ENCODE data around the gene ELMO1.

ELMO1 gene

DNA sequence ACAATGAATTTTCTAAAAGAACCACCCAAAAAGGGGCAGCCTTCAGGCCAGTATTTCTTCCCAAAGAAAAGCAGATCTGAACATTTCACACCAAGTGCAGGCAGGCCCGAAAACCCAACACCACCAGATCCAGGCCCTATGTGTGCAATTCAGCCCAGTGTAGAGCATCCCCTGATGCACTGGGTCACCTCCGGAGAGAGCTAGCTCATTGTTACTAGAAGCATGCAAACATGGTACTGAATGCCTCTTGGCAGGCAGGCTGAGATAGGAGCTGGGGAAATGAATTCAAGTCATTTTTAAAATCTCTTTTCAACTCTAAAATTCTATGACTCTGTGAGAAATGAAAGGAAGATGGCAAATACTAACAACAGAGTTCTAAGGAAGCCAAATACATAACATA, 174.8 kb downstream of the ELMO1 start:
- ChIA-PET POLR2A (no interaction called here), CTCF (no interaction called here)
- no peak for DNase-seq (ENCODE audit: extremely low spot score)
- TF ChIP-seq CTBP1 (IDR thresholded peaks at IDR 0.05; ENCODE audit: borderline replicate concordance), result no peak
- TF ChIP-seq HDGF (IDR thresholded peaks at IDR 0.05; ENCODE audit: borderline replicate concordance), result no peak
- no peak for TF ChIP-seq FOXA1 (IDR thresholded peaks at IDR 0.05)
- no peak for TF ChIP-seq ZNF384 (IDR thresholded peaks at IDR 0.05)
- TF ChIP-seq FOXK2 (IDR thresholded peaks at IDR 0.05), result no peak
- TF ChIP-seq TARDBP (IDR thresholded peaks at IDR 0.05), result no peak
- no peak for TF ChIP-seq ARNT (IDR thresholded peaks at IDR 0.05)
- no peak for TF ChIP-seq SUZ12 (IDR thresholded peaks at IDR 0.05)
- TF ChIP-seq SP1 (IDR thresholded peaks at IDR 0.05), result no peak
- TF ChIP-seq L3MBTL2 (conservative IDR thresholded peaks at IDR 0.05), result no peak
- no peak for TF ChIP-seq FOXM1 (IDR thresholded peaks at IDR 0.05; ENCODE audit: borderline replicate concordance)
- no peak for TF ChIP-seq LEF1 (IDR thresholded peaks at IDR 0.05; ENCODE audit: borderline replicate concordance)

DNA sequence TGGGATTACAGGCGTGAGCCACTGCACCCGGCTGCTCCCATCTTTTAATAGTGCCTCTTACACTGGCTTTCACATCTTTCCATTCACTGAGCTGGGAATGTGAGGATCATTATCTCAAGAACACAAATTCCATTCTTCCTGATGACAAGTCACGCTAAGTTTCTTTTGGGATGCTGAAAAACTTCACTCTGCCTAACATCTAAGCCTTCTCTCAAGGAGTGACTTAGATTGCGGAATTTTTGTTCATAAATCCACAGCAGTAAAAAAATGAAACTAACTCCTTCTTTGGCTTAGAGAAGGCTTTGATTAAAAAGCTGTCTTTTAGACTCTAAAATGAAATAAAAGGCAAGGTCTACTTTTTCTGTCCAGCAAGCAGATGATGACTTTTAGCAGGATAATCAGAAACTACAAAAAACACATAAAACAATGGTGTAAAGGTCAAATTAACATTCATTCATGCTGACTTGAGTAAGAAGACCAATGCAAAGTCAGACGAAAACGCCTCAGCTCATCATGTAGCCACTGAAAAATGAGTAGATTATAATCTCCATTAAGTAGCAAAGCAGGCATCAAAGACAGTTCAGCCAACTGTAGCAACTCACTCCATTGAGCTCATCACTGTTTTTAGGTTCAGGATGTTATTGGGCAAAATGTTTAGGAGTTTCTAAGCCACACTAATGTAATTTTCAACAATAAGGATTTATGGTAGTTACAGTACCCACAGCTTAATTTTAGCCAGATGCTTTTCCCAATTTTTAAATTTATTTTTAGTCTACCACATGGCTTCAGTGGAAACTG, 178.8 kb downstream of the ELMO1 start:
- TF ChIP-seq FOXK2 (IDR thresholded peaks at IDR 0.05), result no peak
- TF ChIP-seq L3MBTL2 (conservative IDR thresholded peaks at IDR 0.05), result no peak
- TF ChIP-seq TARDBP (IDR thresholded peaks at IDR 0.05), result no peak
- TF ChIP-seq CTBP1 (IDR thresholded peaks at IDR 0.05; ENCODE audit: borderline replicate concordance), result no peak
- no peak for TF ChIP-seq ARNT (IDR thresholded peaks at IDR 0.05)
- TF ChIP-seq NFRKB (IDR thresholded peaks at IDR 0.05), result no peak
- TF ChIP-seq ZNF384 (IDR thresholded peaks at IDR 0.05), result no peak
- TF ChIP-seq LEF1 (IDR thresholded peaks at IDR 0.05; ENCODE audit: borderline replicate concordance), result no peak
- no peak for TF ChIP-seq FOXM1 (IDR thresholded peaks at IDR 0.05; ENCODE audit: borderline replicate concordance)
- TF ChIP-seq FOXA1 (IDR thresholded peaks at IDR 0.05), result no peak
- no peak for TF ChIP-seq SUZ12 (IDR thresholded peaks at IDR 0.05)
- TF ChIP-seq, protein P1, sequence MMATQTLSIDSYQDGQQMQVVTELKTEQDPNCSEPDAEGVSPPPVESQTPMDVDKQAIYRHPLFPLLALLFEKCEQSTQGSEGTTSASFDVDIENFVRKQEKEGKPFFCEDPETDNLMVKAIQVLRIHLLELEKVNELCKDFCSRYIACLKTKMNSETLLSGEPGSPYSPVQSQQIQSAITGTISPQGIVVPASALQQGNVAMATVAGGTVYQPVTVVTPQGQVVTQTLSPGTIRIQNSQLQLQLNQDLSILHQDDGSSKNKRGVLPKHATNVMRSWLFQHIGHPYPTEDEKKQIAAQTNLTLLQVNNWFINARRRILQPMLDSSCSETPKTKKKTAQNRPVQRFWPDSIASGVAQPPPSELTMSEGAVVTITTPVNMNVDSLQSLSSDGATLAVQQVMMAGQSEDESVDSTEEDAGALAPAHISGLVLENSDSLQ (IDR thresholded peaks at IDR 0.05), result no peak
- ChIA-PET CTCF (no interaction called here), POLR2A (no interaction called here)
- DNase-seq (ENCODE audit: extremely low spot score), result no peak

DNA sequence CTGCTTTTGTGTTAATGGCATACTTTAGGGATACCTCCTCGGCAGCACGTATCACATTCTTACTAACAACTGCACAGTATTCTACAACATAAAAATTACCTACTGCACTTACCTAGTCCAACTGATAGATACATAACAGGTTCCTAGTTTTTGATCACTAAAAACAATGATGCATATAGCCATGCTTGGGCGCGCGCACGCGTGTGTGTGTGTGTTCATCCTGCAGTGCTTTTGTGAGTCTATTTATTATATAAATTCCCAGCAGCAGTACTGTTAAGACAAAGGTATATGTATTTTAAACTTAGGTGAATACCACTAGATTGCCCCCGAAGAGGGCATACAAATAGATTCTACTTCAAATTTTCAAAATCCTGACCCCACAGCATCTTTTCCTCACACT, 181.4 kb downstream of the ELMO1 start:
- POLR2A ChIA-PET, result no interaction called here
- DNase-seq (ENCODE audit: extremely low spot score), result no peak
- CTCF ChIA-PET, result no interaction called here
- no peak for TF ChIP-seq ZNF384 (IDR thresholded peaks at IDR 0.05)
- no peak for TF ChIP-seq L3MBTL2 (conservative IDR thresholded peaks at IDR 0.05)

DNA sequence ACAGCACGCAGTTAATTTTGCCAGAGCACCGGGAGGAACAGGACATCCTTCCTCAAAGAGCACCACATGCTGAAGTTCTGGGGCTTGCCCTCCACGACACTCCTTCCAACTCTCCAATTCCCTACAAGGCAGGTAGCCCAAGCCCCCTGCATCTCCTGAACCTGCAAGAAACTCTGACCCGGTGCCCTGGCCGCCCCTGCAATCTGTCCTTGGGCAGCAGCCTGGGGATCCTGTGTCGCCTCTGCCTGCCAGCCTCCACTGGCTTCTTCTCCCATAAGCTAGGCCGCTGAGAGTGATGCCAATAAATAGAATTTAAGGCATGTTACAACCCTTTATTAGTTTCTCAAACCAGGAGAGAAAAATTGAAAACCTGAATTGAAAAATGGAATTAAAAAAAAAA, 182.8 kb downstream of the ELMO1 start:
- no peak for DNase-seq (ENCODE audit: extremely low spot score)
- CTCF ChIA-PET, result no interaction called here
- TF ChIP-seq FOXM1 (IDR thresholded peaks at IDR 0.05; ENCODE audit: borderline replicate concordance), result no peak
- TF ChIP-seq FOXK2 (IDR thresholded peaks at IDR 0.05), result no peak
- TF ChIP-seq ARNT (IDR thresholded peaks at IDR 0.05), result no peak
- TF ChIP-seq, protein P1 (IDR thresholded peaks at IDR 0.05), result no peak
- TF ChIP-seq SP1 (IDR thresholded peaks at IDR 0.05), result no peak
- TF ChIP-seq TARDBP (IDR thresholded peaks at IDR 0.05), result no peak
- no peak for TF ChIP-seq CTBP1 (IDR thresholded peaks at IDR 0.05; ENCODE audit: borderline replicate concordance)
- no peak for TF ChIP-seq LEF1 (IDR thresholded peaks at IDR 0.05; ENCODE audit: borderline replicate concordance)
- no peak for TF ChIP-seq NFRKB (IDR thresholded peaks at IDR 0.05)
- no peak for TF ChIP-seq FOXA1 (IDR thresholded peaks at IDR 0.05)
- no peak for TF ChIP-seq ELF4 (IDR thresholded peaks at IDR 0.05)
- POLR2A ChIA-PET, result no interaction called here

DNA sequence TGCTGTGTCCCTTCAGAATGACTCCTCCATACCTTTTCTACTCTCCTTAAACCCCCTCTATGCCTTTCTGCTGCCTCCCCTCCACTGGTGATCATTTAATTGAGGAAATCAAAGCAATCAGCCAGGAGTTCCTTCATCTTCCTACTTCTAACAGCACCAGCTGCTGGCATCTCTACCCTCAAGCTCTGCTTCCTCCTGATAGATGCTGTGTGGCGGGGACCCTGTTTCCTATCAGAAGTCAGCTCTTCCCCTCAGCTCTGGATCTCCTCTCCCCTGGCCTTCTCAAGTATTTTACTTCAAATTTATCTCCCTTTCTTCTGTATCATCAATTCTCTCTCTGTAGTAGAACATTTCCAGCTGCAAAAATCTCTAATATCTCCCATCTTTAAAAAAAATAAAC, 183.7 kb downstream of the ELMO1 start:
- TF ChIP-seq HDGF (IDR thresholded peaks at IDR 0.05; ENCODE audit: borderline replicate concordance), result no peak
- CTCF ChIA-PET, result no interaction called here
- no peak for DNase-seq (ENCODE audit: extremely low spot score)
- POLR2A ChIA-PET, result no interaction called here

DNA sequence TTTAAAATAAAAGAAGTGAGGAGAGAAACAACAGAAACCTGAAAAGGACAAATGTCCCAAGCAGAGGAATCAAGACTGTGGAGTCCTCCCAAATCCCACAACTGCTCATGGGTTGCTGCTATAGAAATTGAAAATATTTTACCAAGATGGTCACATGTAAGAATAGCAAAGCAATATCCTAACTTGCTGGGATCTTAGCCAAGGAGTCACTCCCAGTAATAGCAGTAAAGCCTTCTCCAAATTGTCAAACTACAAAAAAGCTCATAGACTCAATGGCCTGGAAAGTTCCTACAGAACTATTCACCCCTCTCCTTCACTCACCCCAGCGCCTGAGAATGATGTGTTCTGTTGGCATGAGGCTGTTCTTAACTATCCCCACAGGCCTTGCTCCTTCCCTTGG, 186.5 kb downstream of the ELMO1 start:
- ChIA-PET POLR2A (no interaction called here), CTCF (no interaction called here)
- DNase-seq (ENCODE audit: extremely low spot score), result no peak
- TF ChIP-seq BHLHE40 (IDR thresholded peaks at IDR 0.05; ENCODE audit: borderline replicate concordance), result no peak
- TF ChIP-seq HDGF (IDR thresholded peaks at IDR 0.05; ENCODE audit: borderline replicate concordance), result no peak
- no peak for TF ChIP-seq NFRKB (IDR thresholded peaks at IDR 0.05)
- TF ChIP-seq SUZ12 (IDR thresholded peaks at IDR 0.05), result no peak
- no peak for TF ChIP-seq FOXA1 (IDR thresholded peaks at IDR 0.05)
- TF ChIP-seq L3MBTL2 (conservative IDR thresholded peaks at IDR 0.05), result no peak
- TF ChIP-seq ELF4 (IDR thresholded peaks at IDR 0.05), result no peak
- no peak for TF ChIP-seq ARNT (IDR thresholded peaks at IDR 0.05)
- TF ChIP-seq, protein P1 (IDR thresholded peaks at IDR 0.05), result no peak

DNA sequence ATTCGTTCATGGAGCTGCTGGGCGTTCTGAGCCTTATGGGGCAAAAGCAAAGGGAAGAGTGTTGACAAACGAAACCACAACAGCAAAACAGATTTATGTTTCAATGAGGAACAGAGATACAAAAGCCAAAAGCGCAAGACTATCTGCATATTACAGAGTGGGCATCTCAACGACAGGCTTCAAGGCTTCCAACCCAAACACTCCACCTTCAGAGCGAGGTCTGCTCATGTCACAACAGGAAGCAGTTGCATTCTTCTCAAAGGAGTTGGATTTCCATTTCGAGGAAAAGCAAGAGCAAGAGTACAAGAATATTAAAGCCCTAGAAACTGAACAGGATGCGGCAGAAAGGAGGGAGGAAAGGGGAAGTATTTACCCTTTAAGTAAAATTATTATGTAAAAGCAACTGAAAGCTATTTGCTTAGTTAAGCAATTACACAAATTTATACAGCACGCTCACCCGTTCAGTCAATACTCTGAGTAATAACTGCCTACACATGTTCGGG, 189.3 kb downstream of the ELMO1 start:
- DNase-seq (ENCODE audit: extremely low spot score), result no peak
- POLR2A ChIA-PET, result no interaction called here
- TF ChIP-seq, protein P1 (IDR thresholded peaks at IDR 0.05), result no peak
- TF ChIP-seq LEF1 (IDR thresholded peaks at IDR 0.05; ENCODE audit: borderline replicate concordance) (no peak), CTBP1 (IDR thresholded peaks at IDR 0.05; ENCODE audit: borderline replicate concordance) (no peak), ZNF384 (IDR thresholded peaks at IDR 0.05) (no peak), FOXK2 (IDR thresholded peaks at IDR 0.05) (no peak), NFRKB (IDR thresholded peaks at IDR 0.05) (no peak), FOXM1 (IDR thresholded peaks at IDR 0.05; ENCODE audit: borderline replicate concordance) (no peak)
- CTCF ChIA-PET, result no interaction called here
